RWPE1 (cell line): Measurements from ENCODE around the gene ECEL1.
"Not testable (repeated sequence)": the region's sequence is repeated elsewhere in the genome, so short reads cannot be mapped to it uniquely, and the experiment has no call there.

Experiments used
- CTCF ChIA-PET: fragments of 350-600 bp; sonication (Branson Sonifier 250); formaldehyde crosslinking; extraction: SDS; loops from one replicate; lab custom pipeline; 2021; lab: Yijun Ruan, JAX
- POLR2A ChIA-PET: fragments of 400-600 bp; formaldehyde crosslinking; extraction: SDS; loops from one replicate; lab custom pipeline; 2020; ENCODE audit warnings: antibody characterized with exemption; ENCODE audit not compliant: low non-redundant PET; lab: Yijun Ruan, JAX
- DNase-seq: peaks from one replicate; pipeline ENCODE4 v3.0.0; 2012; ENCODE audit warnings: low spot score
- H3K27ac ChIP-seq: fragments of 450-650 bp; 2 replicates; pipeline ENCODE4 v1.5.1; 2017
- CTCF ChIP-seq: fragments of 450-650 bp; conservative IDR thresholded peaks from 2 replicates; pipeline ENCODE4 v1.5.1; 2017; ENCODE audit warnings: low read depth, mild to moderate bottlenecking

Gene ECEL1

GRCh38 chr2:232436381-232437194, 51.0 kb downstream of the ECEL1 start:
- CTCF ChIA-PET, result interaction anchor here (0.7 to 1.8 kb wide), 3 partner anchors 11 to 103 kb away, joined by 3 to 9 read pairs (median 3); no protein-coding TSS in a partner anchor
- POLR2A ChIA-PET, result no interaction called here
- no peak overlapping the region for H3K27ac ChIP-seq
- no peak for DNase-seq
- TF ChIP-seq CTCF, result no peak

GRCh38 chr2:232435805-232436204, 51.8 kb downstream of the ECEL1 start:
- no peak overlapping the region for H3K27ac ChIP-seq
- CTCF ChIA-PET, result interaction anchor here (0.6 to 1.8 kb wide), 4 partner anchors 9 to 580 kb away, joined by 3 to 9 read pairs (median 5); no protein-coding TSS in a partner anchor
- POLR2A ChIA-PET, result no interaction called here
- DNase-seq, result no peak
- no peak for TF ChIP-seq CTCF

GRCh38 chr2:232435375-232435648, 52.3 kb downstream of the ECEL1 start:
- no peak for TF ChIP-seq CTCF
- POLR2A ChIA-PET, result no interaction called here
- no peak for DNase-seq
- CTCF ChIA-PET, result interaction anchor here (0.6 to 1.5 kb wide), 4 partner anchors 9 to 579 kb away, joined by 3 to 7 read pairs (median 3); no protein-coding TSS in a partner anchor
- no peak overlapping the region for H3K27ac ChIP-seq

GRCh38 chr2:232434563-232435374, 52.9 kb downstream of the ECEL1 start:
- ChIA-PET CTCF (interaction anchor here (0.6 to 1.5 kb wide), 5 partner anchors 10 to 580 kb away, joined by 3 to 7 read pairs (median 3); no protein-coding TSS in a partner anchor), POLR2A (no interaction called here)
- no peak overlapping the region for H3K27ac ChIP-seq
- no peak for DNase-seq
- no peak for TF ChIP-seq CTCF

- POLR2A ChIA-PET, result no interaction called here
- H3K27ac ChIP-seq, result no peak overlapping the region
- TF ChIP-seq CTCF, result no peak
- DNase-seq, result no peak
- CTCF ChIA-PET, result no interaction called here
Observed at GRCh38 chr2:232434091-232434490, 53.5 kb downstream of the ECEL1 start.

GRCh38 chr2:232433622-232434021, 54.0 kb downstream of the ECEL1 start:
- POLR2A ChIA-PET, DNase-seq, CTCF ChIA-PET: not testable (repeated sequence)

More at GRCh38 chr2:232433622-232434021, 54.0 kb downstream of the ECEL1 start:
- not testable (repeated sequence) for H3K27ac ChIP-seq
